Measurements from ENCODE around the gene HOXB7. TPM values are rescaled to one million over a fixed set of nuclear protein-coding genes. Genes with fewer than 3 reads are reported as not detected.

HOXB7 gene
- total RNA-seq, 1 donor from 2014 or later = 15.0 TPM

GRCh38 chr17:48583708-48584222 lies 27.1 kb downstream of the HOXB7 start:
- no peaks in the 10 kb centered on the region for H3K36me3 ChIP-seq
- DNase-seq (ENCODE audit: low spot score in 2 of 2) = no peak
- H3K27me3 ChIP-seq = no peaks in the 10 kb centered on the region
- intact Hi-C loops (cut with DNase I) = no loop called here
- TF ChIP-seq CTCF (IDR thresholded peaks at IDR 0.05) = no peak
- H3K27ac ChIP-seq = peak overlapping the region; percentile 96 to 97
- no peak overlapping the region for H3K4me3 ChIP-seq
- peaks cover 0 to 36% of the 10 kb centered on the region in 2 donors for H3K4me1 ChIP-seq
- no peaks in the 10 kb centered on the region for H3K9me3 ChIP-seq

- peak overlapping the region; percentile 67 to 75 for H3K4me3 ChIP-seq
- intact Hi-C loops (cut with DNase I) = no loop called here
Observed at GRCh38 chr17:48582750-48583069, 28.1 kb downstream of the HOXB7 start.

GRCh38 chr17:48579760-48580554 lies 30.9 kb downstream of the HOXB7 start:
- peak overlapping the region; percentile 96 to 97 for H3K27ac ChIP-seq
- H3K9me3 ChIP-seq = no peaks in the 10 kb centered on the region
- H3K4me1 ChIP-seq = peaks cover 4 to 43% of the 10 kb centered on the region in 2 donors
- DNase-seq (ENCODE audit: low spot score in 2 of 2) = no peak
- no peaks in the 10 kb centered on the region for H3K36me3 ChIP-seq
- intact Hi-C loops (cut with DNase I) = no loop called here
- no peaks in the 10 kb centered on the region for H3K27me3 ChIP-seq
- no peak for TF ChIP-seq CTCF (IDR thresholded peaks at IDR 0.05)
- peak overlapping the region in 1 of 2 donors; percentile 75 for H3K4me3 ChIP-seq

More at GRCh38 chr17:48582750-48583069, 28.1 kb downstream of the HOXB7 start:
- Histone ChIP-seq H3K27ac (peak overlapping the region; percentile 96 to 97), H3K9me3 (no peaks in the 10 kb centered on the region), H3K36me3 (no peaks in the 10 kb centered on the region), H3K27me3 (no peaks in the 10 kb centered on the region), H3K4me1 (peaks cover 0 to 37% of the 10 kb centered on the region in 2 donors)
- no peak for TF ChIP-seq CTCF (IDR thresholded peaks at IDR 0.05)
- no peak for DNase-seq (ENCODE audit: low spot score in 2 of 2)

- H3K27ac ChIP-seq = peak overlapping the region; percentile 93 to 97
- TF ChIP-seq CTCF (IDR thresholded peaks at IDR 0.05) = no peak
- intact Hi-C loops (cut with DNase I) = no loop called here
- no peaks in the 10 kb centered on the region for H3K9me3 ChIP-seq
- peak overlapping the region in 1 of 2 donors; percentile 75 for H3K4me3 ChIP-seq
- H3K4me1 ChIP-seq = peaks cover 4 to 44% of the 10 kb centered on the region in 2 donors
- no peak for DNase-seq (ENCODE audit: low spot score in 2 of 2)
- no peaks in the 10 kb centered on the region for H3K27me3 ChIP-seq
- H3K36me3 ChIP-seq = no peaks in the 10 kb centered on the region
Observed at GRCh38 chr17:48579471-48579759, 31.4 kb downstream of the HOXB7 start.

- no peak for TF ChIP-seq CTCF (IDR thresholded peaks at IDR 0.05)
- intact Hi-C loops (cut with DNase I) = no loop called here
Observed at GRCh38 chr17:48578616-48579470, 32.0 kb downstream of the HOXB7 start.

More at GRCh38 chr17:48578616-48579470, 32.0 kb downstream of the HOXB7 start:
- DNase-seq (ENCODE audit: low spot score in 2 of 2) = no peak
- Histone ChIP-seq H3K27ac (peak overlapping the region; percentile 93 to 97), H3K9me3 (no peaks in the 10 kb centered on the region), H3K4me3 (peak overlapping the region; percentile 75 to 77), H3K36me3 (no peaks in the 10 kb centered on the region), H3K4me1 (peaks cover 4 to 45% of the 10 kb centered on the region in 2 donors), H3K27me3 (no peaks in the 10 kb centered on the region)

Measured in ascending aorta (tissue), 2 donors.